ENCODE results near the gene DMBX1.

DMBX1 gene

GRCh38 chr1:46489638-46490405, at the start of gene DMBX1:
DMBX1 (plus strand) TSS chr1:46489836; CDS start chr1:46507011, 17,175 bp downstream.
- Histone ChIP-seq H3K4me3 (peak within 1 kb of the TSS; percentile 5 to 37 (median 19)), H3K27ac (no peak within 1 kb of the TSS)

DNA sequence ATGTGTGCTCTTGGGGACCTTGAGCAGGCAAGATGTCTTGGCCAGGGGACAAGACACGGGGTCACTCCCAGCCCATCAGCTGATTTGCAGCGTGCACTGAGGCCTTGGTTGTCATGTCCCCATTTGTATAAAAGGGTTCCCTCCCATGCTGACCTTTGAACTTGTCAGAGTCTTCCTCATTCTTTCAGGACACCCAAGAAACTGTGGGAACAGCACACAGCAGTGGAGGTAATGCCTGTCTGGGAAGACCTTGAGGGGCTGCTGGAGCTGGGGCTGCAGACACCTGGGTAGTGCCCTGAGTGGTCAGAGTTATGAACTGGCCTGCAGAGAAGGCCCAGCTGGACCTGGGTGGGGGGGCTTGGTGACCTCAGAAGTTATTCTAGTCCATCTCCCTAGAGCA, 49.2 kb upstream of the DMBX1 start:
- H3K27ac ChIP-seq, result no peak overlapping the region
- no peak overlapping the region for H3K4me3 ChIP-seq

DNA sequence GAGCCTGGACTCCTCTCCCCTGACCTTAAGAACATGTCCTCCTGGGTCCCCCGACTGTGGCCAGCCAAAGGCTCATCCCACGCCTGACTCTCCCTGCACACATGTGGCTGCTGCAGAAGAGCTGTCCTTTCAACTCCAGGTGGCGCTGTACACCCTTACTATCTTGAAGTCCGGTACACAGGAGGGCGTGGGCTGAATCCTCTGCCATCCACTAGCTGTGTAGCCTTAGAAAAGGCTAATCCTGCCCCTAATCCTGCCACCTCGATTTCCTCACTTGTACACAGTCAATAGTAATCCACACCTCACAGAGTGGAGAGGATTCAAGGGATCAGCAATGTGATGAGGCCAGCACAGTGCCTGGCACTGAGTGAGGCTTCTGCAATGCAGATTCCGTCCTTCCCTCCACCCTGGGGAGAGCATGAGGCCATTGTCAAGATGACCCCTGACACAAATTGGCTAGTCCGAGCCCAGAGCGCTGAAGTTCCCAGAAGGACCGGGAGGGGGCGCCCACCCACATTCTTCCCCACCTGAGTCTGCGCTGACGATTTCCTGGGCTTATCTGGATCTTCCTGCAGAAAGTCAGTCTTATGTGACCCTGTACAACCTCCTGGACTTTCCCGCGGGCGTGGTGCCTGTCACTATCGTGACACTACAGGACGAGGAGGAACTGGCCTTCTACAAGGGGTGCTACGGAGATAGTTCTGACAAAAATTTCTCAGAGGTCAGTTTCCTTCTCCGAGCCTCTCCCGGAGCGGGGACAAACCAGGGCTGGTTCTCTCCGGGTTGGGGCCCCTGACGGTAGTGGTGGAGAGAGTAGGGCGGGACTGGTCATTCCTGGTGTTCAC, 47.1 kb upstream of the DMBX1 start:
- no peak overlapping the region for H3K27ac ChIP-seq
- H3K4me3 ChIP-seq, result peak overlapping the region in 3 of 7 experiments; percentile 1 to 26 (median 26)

GRCh38 chr1:46444466-46444865, 45.2 kb upstream of the DMBX1 start:
- Histone ChIP-seq H3K27ac (no peak overlapping the region), H3K4me3 (no peak overlapping the region)

DNA sequence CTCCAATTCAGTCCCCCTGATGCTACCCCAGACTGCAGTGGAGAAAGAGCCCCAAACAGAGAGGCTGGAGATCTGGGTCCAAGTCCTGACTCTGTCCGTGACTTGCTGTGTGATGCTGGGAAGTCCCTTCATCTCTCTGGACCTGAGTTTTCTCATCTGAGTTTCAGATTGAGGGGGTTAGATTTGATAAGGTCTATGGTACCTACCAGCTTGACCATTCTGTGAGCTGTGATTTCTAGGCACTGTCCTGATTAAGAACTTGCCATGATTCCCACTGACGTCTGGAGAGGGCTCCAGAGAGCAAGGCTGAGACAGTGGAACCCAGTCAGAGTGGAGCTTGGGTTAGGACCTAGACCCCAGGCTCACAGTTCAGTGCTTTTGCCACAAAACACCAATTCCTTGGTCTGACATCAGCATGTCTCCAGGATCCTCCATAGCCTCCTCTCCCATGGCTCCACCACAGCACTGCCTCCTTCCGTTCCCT, 43.8 kb upstream of the DMBX1 start:
- H3K27ac ChIP-seq, result no peak overlapping the region
- H3K4me3 ChIP-seq, result no peak overlapping the region

DNA sequence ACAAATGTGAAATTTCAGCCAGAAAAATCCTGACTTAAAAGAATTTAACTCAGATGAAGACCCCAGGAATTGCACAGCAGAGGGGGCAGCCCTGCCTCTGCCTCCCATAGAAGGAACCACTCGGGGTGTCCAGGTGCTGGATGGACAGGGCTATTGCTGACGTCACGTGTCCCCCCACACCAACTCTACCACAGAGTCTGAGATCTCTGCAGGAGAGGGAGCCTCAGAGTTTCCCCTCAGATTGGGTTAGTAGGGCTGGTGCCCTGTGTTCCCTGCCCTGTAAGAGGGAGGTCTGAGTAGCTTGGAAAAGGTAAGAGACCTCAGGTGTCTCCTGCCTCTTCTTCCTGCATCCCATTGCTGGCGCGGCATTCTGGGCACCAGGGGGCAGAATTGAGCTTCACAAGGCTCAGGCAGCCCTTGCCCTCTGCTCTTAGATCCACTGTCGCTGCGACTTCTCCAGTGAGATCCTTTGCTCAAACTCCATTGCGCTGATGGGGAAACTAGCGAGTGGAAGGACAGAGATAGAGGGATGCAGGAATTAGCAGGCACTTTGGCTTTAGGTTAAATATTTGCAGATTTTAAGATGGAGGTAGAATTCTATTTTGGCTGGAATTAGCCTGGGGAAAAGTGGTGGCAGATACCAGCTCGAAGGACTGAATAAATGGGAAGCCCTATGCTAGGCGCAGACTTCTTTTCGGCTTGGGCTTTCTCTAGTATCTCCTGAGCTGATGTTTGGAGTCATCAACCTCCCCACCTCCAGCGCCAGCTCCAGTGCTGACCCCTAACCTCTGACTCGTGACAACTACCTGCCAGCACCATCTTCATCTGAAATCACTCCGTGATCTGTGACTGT, 42.8 kb upstream of the DMBX1 start:
- H3K4me3 ChIP-seq, result no peak overlapping the region
- H3K27ac ChIP-seq, result no peak overlapping the region

GRCh38 chr1:46447499-46448108, 42.0 kb upstream of the DMBX1 start:
- peak overlapping the region in 2 of 7 experiments; percentile 25 to 30 for H3K4me3 ChIP-seq
- no peak overlapping the region for H3K27ac ChIP-seq

DNA sequence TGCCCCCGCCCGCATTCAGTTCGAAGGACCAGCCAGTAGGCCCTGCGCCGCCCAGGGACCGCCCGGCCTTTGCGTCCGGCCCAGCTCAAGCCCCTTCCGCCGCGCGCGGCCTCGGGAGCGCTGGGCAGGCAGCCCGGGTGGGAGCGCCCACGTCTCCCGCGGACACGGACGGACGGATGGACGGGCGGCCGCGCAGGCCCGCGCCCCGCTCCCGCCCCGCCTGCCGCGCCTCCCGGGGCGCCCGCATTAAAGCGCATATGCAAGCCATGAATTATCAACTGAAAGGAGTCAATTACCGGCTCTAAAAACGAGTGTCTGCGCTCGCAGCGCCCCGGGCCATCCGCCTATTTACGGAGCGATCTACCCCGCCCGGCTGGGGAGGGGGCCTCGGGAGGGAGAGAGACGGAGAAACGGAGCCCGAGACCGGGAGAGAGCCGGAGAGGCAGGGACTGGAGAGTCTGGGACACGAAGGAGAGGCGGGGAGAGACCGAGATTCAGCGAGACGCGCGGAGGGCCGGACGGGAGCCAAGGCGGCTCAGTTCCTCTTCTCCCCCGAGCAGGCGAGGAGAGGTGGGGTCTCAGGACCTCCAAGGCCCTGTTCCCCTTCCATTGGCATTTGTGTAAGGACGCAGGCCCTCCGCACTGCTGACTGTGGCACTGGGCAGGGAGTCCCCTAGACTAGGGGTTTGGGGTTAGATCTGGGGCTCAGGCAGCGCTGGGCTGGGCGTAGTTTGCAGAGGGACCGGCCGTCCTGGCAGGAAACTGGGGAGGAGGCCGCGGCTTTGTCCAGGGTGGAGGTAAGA, 41.3 kb upstream of the DMBX1 start:
- H3K4me3 ChIP-seq, result peak overlapping the region in 4 of 7 experiments; percentile 2 to 30 (median 14)
- H3K27ac ChIP-seq, result no peak overlapping the region

GRCh38 chr1:46449223-46450159, 40.1 kb upstream of the DMBX1 start:
- no peak overlapping the region for H3K27ac ChIP-seq
- H3K4me3 ChIP-seq, result no peak overlapping the region

GRCh38 chr1:46450160-46450517, 39.5 kb upstream of the DMBX1 start:
- Histone ChIP-seq H3K27ac (no peak overlapping the region), H3K4me3 (no peak overlapping the region)

DNA sequence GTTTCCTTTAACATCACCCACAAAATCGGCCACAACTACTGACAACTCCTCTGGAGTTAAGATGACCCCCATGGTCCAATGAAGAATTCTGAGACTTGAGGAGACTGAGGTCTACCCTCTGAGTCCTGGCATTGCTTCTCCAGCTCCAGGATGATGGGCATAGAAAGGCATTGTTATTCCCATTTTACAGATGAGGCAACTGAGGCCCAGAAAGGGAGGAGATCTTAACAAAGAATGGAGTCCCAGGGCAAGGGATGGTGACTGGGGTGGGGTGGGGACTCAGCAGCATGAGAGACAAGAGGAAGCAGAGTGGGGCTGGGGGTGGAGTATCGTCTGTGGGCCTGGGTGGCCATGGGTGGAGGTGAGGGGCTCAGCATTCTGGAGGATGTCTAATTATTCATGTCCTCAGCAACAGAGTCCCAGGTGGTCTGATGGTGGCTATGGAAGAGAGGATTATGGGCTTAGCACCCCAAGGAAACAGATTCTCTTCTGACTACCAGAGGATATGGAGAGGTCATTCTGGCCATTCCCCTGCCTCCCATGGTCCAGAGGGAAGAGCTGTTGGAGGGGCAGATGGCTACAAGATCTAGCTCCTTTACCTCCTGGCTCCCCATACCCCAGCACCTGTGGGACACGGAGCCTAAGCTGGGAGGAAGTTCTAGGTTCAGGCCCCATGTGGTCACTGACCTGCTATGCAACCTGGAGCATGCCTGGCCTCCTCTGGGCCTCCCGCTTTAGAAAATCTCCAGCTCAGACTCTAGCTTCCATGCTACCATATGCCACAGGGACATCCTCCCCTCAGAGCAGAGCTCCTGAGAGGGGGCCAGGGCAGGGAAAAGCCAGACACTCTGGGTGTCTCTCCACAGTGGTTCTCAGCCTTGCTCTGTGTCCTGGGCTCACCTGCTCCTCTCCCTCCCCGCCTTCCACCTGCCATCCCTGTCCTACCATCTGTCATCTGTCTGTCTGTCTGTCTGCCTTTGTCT, 37.4 kb upstream of the DMBX1 start:
- no peak overlapping the region for H3K4me3 ChIP-seq
- no peak overlapping the region for H3K27ac ChIP-seq

GRCh38 chr1:46452931-46453325, 36.7 kb upstream of the DMBX1 start:
- H3K27ac ChIP-seq, result no peak overlapping the region
- no peak overlapping the region for H3K4me3 ChIP-seq

DNA sequence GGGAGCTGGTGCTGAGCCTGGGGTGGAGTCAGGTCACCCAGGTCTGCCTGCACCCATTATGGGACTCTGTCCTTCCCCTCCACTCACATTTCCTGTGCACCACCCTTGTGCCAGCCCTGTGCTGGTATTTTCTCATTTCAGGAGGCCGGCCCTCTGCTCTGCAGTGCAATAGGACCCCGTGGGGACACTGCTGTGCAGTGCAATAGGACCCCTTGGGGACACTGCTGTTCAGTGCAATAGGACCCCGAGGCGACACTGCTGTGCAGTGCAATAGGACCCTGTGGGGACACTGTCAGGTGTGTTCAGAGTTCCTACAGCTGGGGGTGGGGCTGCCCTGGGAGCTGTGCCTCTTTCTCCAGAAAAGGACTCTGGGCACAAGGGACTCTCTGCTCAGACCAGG, 36.2 kb upstream of the DMBX1 start:
- H3K4me3 ChIP-seq, result no peak overlapping the region
- H3K27ac ChIP-seq, result no peak overlapping the region

DNA sequence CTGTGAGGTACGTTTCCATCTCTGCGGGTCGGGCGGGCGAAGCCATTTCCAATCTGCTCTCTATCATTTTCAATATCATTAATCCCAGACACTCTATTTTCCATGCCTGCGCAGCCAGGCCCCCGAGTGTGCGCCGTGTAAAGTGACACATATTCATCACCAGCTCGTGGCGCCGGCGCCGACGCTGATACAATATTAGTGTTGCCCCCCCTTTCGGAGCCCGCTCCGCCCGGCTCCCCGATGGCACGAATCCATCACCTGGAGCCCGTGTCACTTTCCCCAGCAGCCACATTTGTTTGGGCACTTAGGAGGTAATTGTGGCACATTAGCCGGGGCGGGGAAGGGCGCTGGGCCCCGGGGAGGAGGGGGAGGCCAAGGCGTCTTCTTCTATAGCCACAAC, 33.7 kb upstream of the DMBX1 start:
- H3K27ac ChIP-seq, result no peak overlapping the region
- H3K4me3 ChIP-seq, result no peak overlapping the region

- no peak overlapping the region for H3K27ac ChIP-seq
- H3K4me3 ChIP-seq, result no peak overlapping the region
Observed at GRCh38 chr1:46456411-46456963, 33.1 kb upstream of the DMBX1 start.

DNA sequence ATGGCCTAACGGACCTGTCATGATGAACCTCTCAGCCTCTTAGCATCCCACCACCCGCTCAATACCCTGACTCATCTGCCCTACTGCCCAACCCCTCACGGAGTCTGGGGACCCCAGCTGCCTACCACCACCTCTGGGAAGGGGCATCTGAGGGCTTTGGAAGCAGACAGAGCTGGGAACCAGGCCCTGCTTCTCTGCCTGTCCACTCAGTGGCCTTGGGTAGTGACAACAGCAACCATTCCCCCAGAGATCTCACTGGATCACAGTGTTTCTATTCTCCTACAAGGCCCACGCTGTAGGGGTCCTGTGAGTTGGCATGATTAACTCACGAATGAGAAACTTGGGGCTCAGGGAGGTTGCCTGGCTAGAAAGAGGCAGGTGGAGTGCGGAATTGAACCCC, 32.5 kb upstream of the DMBX1 start:
- Histone ChIP-seq H3K27ac (no peak overlapping the region), H3K4me3 (no peak overlapping the region)
